ENCODE measurements around the gene CHRNA4.

The CHRNA4 gene

DNA sequence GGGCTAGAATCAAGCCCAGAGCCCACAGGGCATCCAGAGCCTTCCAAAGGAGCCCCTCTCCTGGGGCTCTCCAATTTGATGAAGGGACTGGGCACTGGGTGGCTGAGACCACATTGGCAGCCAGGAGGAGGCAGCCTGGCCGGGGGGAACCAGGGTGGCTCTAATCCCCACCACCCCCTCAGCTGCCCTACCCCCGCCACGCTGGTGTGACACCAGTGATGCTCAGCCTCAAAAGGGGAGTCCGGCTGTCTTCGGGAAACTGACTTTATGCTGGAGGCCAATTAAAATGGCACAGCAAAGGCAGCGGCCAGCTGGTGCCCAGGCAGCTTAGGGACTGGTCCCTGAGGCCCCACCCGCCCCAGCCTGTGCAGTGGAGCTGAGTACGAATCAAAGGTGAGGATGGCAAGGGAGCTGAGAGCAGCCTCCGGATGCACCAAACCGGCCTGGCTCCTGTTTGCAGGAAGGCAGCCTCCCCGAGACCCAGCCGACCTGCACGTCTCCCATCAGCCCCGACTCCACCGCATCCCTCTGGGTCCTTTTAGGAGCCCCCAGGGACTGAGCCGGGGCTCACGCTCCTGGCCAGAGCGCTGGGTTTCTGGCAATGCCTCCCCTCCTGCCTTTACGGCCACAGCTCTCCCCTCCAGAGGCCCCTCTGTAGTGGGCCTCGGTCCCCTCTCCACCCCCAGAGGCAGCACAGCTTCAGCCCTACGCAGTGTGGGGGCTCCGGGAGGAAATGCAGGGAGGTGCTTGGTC is 28.5 kb downstream of the CHRNA4 start:
- Histone ChIP-seq H3K4me3 (no peak overlapping the region), H3K27ac (no peak overlapping the region), H3K27me3 (peaks cover 0 to 91% of the 10 kb centered on the region in 2 donors), H3K4me1 (no peaks in the 10 kb centered on the region), H3K9me3 (peaks cover 0 to 15% (median 14%) of the 10 kb centered on the region in 3 donors), H3K36me3 (no peaks in the 10 kb centered on the region)
- intact Hi-C loops (cut with DNase I; ENCODE audit: low total_unique reads), result no loop called here
- TF ChIP-seq, protein P1, sequence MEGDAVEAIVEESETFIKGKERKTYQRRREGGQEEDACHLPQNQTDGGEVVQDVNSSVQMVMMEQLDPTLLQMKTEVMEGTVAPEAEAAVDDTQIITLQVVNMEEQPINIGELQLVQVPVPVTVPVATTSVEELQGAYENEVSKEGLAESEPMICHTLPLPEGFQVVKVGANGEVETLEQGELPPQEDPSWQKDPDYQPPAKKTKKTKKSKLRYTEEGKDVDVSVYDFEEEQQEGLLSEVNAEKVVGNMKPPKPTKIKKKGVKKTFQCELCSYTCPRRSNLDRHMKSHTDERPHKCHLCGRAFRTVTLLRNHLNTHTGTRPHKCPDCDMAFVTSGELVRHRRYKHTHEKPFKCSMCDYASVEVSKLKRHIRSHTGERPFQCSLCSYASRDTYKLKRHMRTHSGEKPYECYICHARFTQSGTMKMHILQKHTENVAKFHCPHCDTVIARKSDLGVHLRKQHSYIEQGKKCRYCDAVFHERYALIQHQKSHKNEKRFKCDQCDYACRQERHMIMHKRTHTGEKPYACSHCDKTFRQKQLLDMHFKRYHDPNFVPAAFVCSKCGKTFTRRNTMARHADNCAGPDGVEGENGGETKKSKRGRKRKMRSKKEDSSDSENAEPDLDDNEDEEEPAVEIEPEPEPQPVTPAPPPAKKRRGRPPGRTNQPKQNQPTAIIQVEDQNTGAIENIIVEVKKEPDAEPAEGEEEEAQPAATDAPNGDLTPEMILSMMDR (IDR thresholded peaks at IDR 0.05), result no peak
- DNase-seq, result no peak

DNA sequence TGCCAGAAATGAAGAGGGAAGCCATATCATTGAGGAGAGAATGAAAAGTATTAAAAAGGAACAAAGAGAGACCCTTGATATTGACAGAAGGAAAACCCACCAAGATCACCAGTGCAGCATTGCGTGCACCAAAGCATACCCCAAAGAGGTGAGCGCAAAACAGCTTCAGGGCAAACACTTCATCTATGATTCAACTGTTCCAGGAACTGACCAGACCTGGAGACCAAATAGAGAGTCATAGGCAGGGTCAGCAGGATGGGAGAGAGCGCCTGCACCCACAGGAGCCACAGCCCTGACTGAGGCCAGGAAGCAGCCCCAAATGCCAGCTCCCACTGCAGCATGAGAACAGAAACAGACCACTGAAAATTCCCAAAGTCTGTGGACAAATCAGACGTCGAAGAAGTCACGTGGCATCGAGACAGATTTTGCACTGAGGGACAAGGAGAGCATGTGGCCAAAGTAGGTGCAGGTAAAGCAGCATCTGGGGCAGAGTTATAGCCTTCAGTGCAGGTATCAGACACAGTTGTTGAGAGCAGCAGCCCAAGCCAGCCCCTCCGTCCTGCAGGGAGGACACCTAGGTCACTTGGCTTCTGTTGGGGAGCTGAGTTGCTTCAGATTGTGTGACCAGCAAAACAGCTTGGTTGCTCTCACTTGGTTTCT is 29.3 kb downstream of the CHRNA4 start:
- TF ChIP-seq, protein P1 (IDR thresholded peaks at IDR 0.05), result no peak
- Histone ChIP-seq H3K27ac (no peak overlapping the region), H3K4me3 (no peak overlapping the region), H3K36me3 (no peaks in the 10 kb centered on the region), H3K27me3 (peaks cover 0 to 90% of the 10 kb centered on the region in 2 donors), H3K9me3 (peaks cover 0 to 15% (median 14%) of the 10 kb centered on the region in 3 donors), H3K4me1 (no peaks in the 10 kb centered on the region)
- DNase-seq, result no peak
- intact Hi-C loops (cut with DNase I; ENCODE audit: low total_unique reads), result no loop called here

DNA sequence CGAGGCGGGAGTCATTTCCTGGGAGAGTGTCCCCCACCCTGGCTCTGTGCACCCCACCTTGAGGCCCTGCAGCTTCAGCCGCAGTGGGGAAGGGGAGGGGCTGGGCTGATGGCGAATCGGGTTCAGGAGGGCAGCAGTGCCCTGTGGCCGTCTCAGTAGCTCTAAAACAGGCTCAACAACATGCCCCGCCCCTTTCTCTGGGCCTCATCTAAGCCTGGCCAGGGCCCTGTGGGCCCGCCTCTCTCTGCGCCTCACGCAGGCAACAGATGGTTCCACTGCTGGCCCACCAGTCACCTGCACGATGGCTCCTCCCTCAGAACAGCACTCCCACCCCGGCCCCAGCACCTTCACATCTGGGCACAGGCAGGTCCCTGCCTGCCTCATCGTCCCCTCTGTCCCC is 30.2 kb downstream of the CHRNA4 start:
- TF ChIP-seq, protein P1 (IDR thresholded peaks at IDR 0.05), result no peak
- H3K4me3 ChIP-seq, result no peak overlapping the region
- intact Hi-C loops (cut with DNase I; ENCODE audit: low total_unique reads), result no loop called here
- H3K9me3 ChIP-seq, result peaks cover 0 to 15% (median 14%) of the 10 kb centered on the region in 3 donors
- H3K4me1 ChIP-seq, result no peaks in the 10 kb centered on the region
- no peak for DNase-seq
- H3K27me3 ChIP-seq, result peaks cover 0 to 90% of the 10 kb centered on the region in 2 donors
- H3K27ac ChIP-seq, result no peak overlapping the region
- H3K36me3 ChIP-seq, result no peaks in the 10 kb centered on the region

DNA sequence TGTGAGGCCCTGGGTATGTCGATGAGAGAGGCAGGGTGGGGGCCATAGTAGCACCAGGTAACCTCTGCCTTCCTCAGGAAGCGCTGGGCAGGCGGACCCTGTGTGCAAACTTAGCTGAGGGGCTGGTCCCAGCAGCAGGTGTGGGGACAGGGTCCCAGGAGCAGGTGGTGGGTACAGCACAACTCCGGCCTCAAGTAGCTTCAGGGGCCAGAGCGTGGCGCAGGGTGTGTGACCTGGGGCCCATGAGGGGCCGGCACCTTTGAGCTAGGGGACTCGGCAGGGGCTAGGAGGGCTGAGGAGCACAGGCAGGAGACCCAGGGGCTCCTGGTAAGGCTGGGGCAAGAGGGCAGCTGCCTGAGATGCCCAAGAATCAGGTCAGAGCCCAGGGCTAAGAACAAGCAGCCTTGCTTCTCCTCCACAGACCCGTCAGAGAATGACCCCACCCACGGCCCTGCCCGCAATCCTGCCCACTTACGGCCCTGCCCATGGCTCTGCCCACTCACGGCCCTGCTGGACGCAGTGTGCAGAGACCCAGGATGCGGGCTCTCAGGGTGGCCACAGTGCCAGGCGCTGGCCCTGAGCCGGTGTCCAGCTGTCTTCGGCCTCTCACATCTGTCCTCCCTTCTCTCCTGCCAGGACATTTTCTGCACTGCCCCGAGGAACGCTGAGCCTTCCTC is 30.9 kb downstream of the CHRNA4 start:
- Histone ChIP-seq H3K4me3 (no peak overlapping the region), H3K36me3 (no peaks in the 10 kb centered on the region), H3K4me1 (no peaks in the 10 kb centered on the region), H3K27ac (no peak overlapping the region), H3K9me3 (peaks cover 0 to 15% (median 14%) of the 10 kb centered on the region in 3 donors), H3K27me3 (peaks cover 0 to 90% of the 10 kb centered on the region in 2 donors)
- DNase-seq, result no peak
- TF ChIP-seq, protein P1 (IDR thresholded peaks at IDR 0.05), result no peak
- intact Hi-C loops (cut with DNase I; ENCODE audit: low total_unique reads), result no loop called here

DNA sequence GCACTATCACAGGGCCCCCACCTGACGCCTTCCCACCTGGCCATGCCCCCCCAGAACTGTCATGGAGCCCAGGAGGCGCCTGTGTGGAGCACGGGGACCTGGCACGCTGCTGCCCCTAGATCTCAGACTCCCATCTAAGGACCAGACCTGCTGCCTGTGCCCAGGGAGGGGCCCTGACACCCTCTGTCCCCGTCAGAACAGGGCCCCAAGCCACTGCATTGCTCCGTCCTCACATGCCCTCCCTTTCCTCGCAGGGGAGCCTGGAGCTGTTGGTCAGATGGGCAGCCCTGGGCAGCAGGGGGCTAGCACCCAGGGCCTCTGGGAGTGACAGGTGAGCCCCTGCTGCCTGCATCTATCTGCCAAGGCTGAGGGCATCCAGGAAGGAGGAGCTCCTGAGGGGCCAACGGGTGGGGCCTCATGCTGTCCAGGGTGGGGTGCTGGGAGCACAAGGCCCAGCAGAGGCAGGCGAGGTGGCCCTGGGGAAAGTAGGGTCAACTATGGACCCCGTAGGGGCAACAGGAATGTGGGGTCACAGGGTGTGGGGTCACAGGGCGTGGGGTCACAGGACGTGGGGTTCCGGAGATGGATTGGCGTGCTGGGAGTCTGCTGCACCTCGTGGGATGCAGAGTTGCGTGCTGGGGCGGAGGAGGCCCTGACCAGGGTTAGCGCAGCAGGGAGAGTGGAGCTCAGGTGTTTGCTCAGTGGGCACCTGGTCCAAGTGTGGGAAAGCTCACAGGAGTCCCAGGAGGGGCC is 31.6 kb downstream of the CHRNA4 start:
- H3K36me3 ChIP-seq, result no peaks in the 10 kb centered on the region
- no peaks in the 10 kb centered on the region for H3K4me1 ChIP-seq
- intact Hi-C loops (cut with DNase I; ENCODE audit: low total_unique reads), result no loop called here
- DNase-seq, result no peak
- H3K27ac ChIP-seq, result no peak overlapping the region
- H3K27me3 ChIP-seq, result peaks cover 0 to 95% of the 10 kb centered on the region in 2 donors
- no peak overlapping the region for H3K4me3 ChIP-seq
- peaks cover 0 to 15% (median 14%) of the 10 kb centered on the region in 3 donors for H3K9me3 ChIP-seq
- TF ChIP-seq, protein P1 (IDR thresholded peaks at IDR 0.05), result no peak
